H1 (cell line): ENCODE measurements around the gene ABCA2.

Source experiments
- BCL11A ChIP-seq, 2 experiments: IDR thresholded peaks; one replicate each; pipeline ENCODE4 v1.6.1; 2011; ENCODE audit warnings: low read depth in 2 of 2, low read length in 2 of 2, mild to moderate bottlenecking in 2 of 2
- CHD1 ChIP-seq: IDR thresholded peaks from 2 replicates; pipeline ENCODE4 v1.6.1; 2012; ENCODE audit warnings: low read depth, low read length, improper control_type of control experiment
- EZH2 ChIP-seq: fragments of 200-600 bp; sonication (generic); IDR thresholded peaks from 2 replicates; pipeline ENCODE4 v1.7.1; 2012; ENCODE audit warnings: low read depth, mild to moderate bottlenecking, moderate library complexity, low read length, inconsistent platforms; ENCODE audit not compliant: severe bottlenecking
- GABPA ChIP-seq: IDR thresholded peaks from 2 replicates; pipeline ENCODE4 v1.6.1; 2011; ENCODE audit warnings: mild to moderate bottlenecking, low read length, moderate library complexity, borderline replicate concordance; ENCODE audit not compliant: insufficient read depth
- POLR2A ChIP-seq, 2 experiments: IDR thresholded peaks; 1 replicate in 1 of 2; 2 replicates in 1 of 2; pipeline ENCODE4 v1.6.1; 2011; ENCODE audit warnings: low read depth in 2 of 2, low read length in 2 of 2, mild to moderate bottlenecking in 2 of 2; ENCODE audit errors: control extremely low read depth in 1 of 2
- POLR2AphosphoS5 ChIP-seq: IDR thresholded peaks from 2 replicates; pipeline ENCODE4 v1.6.1; 2011; ENCODE audit warnings: low read depth, low read length
- RNF2 ChIP-seq: fragments of 200-900, 300-1000 bp; sonication (generic); IDR thresholded peaks from 2 replicates; pipeline ENCODE4 v1.7.1; 2016; ENCODE audit warnings: borderline replicate concordance, low read depth, mild to moderate bottlenecking, antibody characterized with exemption, low read length; ENCODE audit not compliant: poor library complexity, severe bottlenecking; ENCODE audit errors: missing control alignments
- SIRT6 ChIP-seq: IDR thresholded peaks from one replicate; pipeline ENCODE4 v1.7.1; 2012; ENCODE audit warnings: low read length, inconsistent platforms
- SP2 ChIP-seq: IDR thresholded peaks from 2 replicates; pipeline ENCODE4 v1.6.1; 2012; ENCODE audit warnings: mild to moderate bottlenecking, low read length, inconsistent platforms
- SRF ChIP-seq: IDR thresholded peaks from 2 replicates; pipeline ENCODE4 v1.6.1; 2011; ENCODE audit warnings: mild to moderate bottlenecking, low read depth, low read length, moderate library complexity
- TCF12 ChIP-seq: IDR thresholded peaks from 2 replicates; pipeline ENCODE4 v1.6.1; 2011; ENCODE audit warnings: low read depth, mild to moderate bottlenecking, low read length
- TF ChIP-seq, protein P1 (sequence below), 3 experiments: IDR thresholded peaks; 1 replicate in 2 of 3; 2 replicates in 1 of 3; pipeline versions ENCODE4 v1.5.1 to v1.6.1; 2011; ENCODE audit warnings: low read length in 3 of 3, mild to moderate bottlenecking in 3 of 3, inconsistent platforms in 2 of 3, low read depth in 1 of 3, moderate library complexity in 1 of 3; ENCODE audit not compliant: insufficient read depth in 1 of 3; ENCODE audit errors: control extremely low read depth in 1 of 3

- TF ChIP-seq EZH2 (no peak), POLR2A (IDR thresholded peaks at IDR 0.05; ENCODE audit: control extremely low read depth in 1 of 2, low read depth in 2 of 2, low read length in 2 of 2) (no peak), RNF2 (no peak), SIRT6 (no peak), SP2 (no peak), SRF (no peak), POLR2AphosphoS5 (no peak), CHD1 (no peak), GABPA (no peak), BCL11A (IDR thresholded peaks at IDR 0.05; ENCODE audit: low read depth in 2 of 2, low read length in 2 of 2) (no peak), TCF12 (no peak)
- TF ChIP-seq, protein P1, sequence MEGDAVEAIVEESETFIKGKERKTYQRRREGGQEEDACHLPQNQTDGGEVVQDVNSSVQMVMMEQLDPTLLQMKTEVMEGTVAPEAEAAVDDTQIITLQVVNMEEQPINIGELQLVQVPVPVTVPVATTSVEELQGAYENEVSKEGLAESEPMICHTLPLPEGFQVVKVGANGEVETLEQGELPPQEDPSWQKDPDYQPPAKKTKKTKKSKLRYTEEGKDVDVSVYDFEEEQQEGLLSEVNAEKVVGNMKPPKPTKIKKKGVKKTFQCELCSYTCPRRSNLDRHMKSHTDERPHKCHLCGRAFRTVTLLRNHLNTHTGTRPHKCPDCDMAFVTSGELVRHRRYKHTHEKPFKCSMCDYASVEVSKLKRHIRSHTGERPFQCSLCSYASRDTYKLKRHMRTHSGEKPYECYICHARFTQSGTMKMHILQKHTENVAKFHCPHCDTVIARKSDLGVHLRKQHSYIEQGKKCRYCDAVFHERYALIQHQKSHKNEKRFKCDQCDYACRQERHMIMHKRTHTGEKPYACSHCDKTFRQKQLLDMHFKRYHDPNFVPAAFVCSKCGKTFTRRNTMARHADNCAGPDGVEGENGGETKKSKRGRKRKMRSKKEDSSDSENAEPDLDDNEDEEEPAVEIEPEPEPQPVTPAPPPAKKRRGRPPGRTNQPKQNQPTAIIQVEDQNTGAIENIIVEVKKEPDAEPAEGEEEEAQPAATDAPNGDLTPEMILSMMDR (IDR thresholded peaks at IDR 0.05; ENCODE audit: control extremely low read depth in 1 of 3, insufficient read depth in 1 of 3, low read depth in 1 of 3, low read length in 3 of 3) = no peak
Observed at GRCh38 chr9:137021979-137022661, 5.9 kb downstream of the ABCA2 start.
